ENCODE data around the gene OXNAD1.
"Not testable (repeated sequence)": the region's sequence is repeated elsewhere in the genome, so short reads cannot be mapped to it uniquely, and the experiment has no call there.

OXNAD1 gene

DNA sequence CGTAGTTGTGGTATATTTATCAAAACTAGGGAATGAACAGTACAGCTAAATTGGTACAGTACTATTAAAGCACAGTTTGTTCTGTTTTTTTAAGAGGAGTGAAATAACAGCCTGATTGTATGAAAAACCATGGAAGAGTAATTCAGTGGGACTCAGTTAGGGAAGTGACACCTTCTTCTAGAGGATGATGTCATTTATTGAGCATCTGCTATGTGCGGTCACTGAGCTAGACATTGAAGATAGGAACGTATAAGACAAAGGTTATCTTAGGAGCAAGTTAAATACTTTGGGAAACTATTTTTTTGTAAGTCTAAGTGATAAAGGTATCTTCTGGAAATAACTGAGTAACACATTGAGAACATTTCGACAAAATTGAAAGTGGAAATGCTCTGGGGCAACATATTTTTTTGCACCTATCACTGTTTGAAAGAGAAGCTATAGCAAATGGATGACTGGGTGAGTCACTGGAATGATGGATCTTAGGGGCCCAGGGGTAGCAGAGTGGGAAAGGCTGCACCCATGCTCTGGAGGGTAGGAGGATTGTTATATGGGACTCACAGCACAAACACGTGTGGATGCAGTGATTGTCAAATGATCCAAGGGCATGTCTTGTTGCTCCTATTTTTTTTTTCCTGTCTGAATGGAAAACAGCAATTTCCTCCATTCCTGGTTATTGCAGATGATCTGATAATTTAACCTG lies 43.0 kb downstream of the OXNAD1 start:
- peak; percentile 27 for DNase-seq

GRCh38 chr3:16308727-16309126 lies 43.7 kb downstream of the OXNAD1 start:
- no peak for DNase-seq

GRCh38 chr3:16309558-16309957 lies 44.5 kb downstream of the OXNAD1 start:
- peak; percentile 57 for DNase-seq

DNA sequence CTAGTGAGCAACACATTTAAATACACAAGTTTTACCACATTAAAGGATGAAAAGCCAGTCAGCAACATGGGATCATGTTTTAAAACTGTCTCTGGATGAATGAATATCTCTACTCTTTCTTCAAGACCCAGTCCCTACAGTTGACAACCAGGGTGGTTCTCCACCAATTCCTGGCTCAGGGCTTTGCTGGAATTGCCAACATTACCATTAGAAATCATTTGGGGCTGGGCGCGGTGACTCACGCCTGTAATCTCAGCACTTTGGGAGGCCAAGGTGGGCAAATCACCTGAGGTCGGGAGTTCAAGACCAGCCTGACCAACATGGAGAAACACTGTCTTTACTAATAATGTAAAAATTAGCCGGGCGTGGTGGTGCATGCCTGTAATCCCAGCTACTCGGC lies 45.5 kb downstream of the OXNAD1 start:
- not testable (repeated sequence) for DNase-seq

GRCh38 chr3:16311960-16312451 lies 47.0 kb downstream of the OXNAD1 start:
- peak; percentile 79 for DNase-seq

- DNase-seq = peak; percentile 32
These were observed 49.1 kb downstream of the OXNAD1 start for GRCh38 chr3:16313886-16314645.

GRCh38 chr3:16315623-16316022 lies 50.6 kb downstream of the OXNAD1 start:
- no peak for DNase-seq

- DNase-seq = no peak
These were observed 51.4 kb downstream of the OXNAD1 start for GRCh38 chr3:16316396-16316795.

DNA sequence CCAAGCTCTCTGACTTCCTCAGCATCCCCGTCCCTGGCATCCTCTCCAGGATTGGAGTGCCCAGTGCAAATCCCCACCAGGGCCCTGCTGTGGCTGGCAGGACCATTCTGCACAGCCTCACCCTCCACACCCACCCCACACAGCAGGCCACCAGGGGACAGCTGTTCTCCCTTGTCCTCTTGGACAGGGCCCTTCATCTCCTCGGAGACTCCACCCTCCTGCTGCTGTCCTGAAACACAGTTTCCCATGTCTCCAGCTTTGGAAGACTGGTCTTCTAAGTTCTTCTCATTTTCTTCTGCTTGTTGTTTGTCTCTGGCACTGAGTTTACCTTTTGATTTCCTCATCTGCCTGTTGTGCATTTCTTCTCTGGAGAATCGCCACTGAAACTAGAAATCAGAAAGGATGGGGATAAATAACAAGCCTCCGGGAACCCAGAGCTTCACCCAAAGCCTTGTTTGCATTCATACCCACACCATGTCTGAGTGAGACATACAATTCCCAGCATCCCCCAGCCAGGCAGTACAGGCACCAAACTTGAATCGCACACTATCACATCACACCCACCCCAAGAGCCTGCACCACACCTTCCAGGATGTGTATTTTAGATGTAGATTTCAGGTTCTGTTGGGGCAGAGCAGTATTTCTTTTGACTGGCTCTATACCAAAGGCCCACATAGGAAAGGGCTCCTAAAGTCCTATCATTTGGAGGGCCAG lies 52.0 kb downstream of the OXNAD1 start:
- no peak for DNase-seq

- DNase-seq = no peak
These were observed 52.5 kb downstream of the OXNAD1 start for GRCh38 chr3:16317561-16317945.

DNA sequence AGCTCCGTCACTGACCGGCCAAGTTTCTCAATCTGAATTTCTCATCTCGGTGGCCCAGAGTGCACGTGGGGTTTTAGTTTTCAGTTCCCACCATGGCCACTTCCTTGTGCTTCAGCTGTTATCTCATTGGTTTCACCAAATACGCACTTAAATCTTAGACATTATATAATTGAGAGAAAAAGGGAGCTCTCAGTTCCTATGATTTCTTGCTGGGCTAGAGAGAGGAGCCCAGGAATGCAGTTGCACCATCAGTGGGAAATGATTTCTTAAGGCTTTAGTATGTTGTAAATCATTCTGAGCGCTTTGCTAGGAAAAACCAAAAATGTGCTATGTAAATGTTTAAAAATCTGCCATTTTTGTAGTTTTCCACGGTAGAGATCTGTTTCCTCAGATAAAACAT lies 53.2 kb downstream of the OXNAD1 start:
- DNase-seq = peak; percentile 80

GRCh38 chr3:16319307-16319706 lies 54.3 kb downstream of the OXNAD1 start:
- no peak for DNase-seq

- DNase-seq = no peak
These were observed 54.7 kb downstream of the OXNAD1 start for GRCh38 chr3:16319723-16320122.

- no peak for DNase-seq
These were observed 55.7 kb downstream of the OXNAD1 start for GRCh38 chr3:16320711-16321110.

DNA sequence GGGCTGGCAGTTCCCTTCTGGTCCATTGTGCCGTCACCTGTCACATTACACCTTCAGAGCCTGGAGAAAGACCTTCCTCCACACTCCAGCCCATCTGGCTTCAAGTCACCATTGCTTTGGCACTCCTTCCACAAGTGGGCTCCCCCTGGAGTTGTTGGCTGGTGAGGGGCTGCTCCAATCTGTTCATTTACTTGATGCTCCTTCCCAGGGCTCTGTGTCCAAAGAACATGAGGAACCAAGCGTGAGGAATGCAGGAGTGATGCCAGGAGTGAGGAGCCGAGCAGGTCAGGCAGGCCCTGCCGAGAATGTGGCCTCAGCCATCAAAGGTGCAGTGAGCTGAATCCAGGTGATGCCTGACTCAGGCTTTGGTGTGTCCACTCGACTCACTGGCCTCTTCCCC lies 57.2 kb downstream of the OXNAD1 start:
- DNase-seq = no peak

- no peak for DNase-seq
These were observed 58.7 kb downstream of the OXNAD1 start for GRCh38 chr3:16323737-16324136.

GRCh38 chr3:16325850-16326249 lies 60.8 kb downstream of the OXNAD1 start:
- DNase-seq = no peak

- DNase-seq = no peak
These were observed 61.8 kb downstream of the OXNAD1 start for GRCh38 chr3:16326724-16327349.

- no peak for DNase-seq
These were observed 63.1 kb downstream of the OXNAD1 start for GRCh38 chr3:16328124-16328523.

- no peak for DNase-seq
These were observed 64.2 kb downstream of the OXNAD1 start for GRCh38 chr3:16329036-16329825.

DNA sequence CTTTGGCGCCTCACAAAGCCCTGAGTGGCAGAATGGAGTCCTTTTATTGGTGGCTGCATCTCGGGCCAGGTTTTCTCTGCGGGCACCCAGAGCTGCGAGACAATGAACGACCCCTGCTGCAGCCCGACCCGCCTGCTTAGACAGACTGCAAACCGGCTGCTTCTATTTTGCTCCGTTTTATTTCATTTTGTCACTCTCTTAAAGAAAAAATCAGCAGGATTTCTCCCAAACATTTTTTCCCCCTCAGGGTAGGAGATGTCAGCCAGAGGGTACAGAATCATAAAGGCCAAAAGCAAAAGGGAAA lies 64.8 kb downstream of the OXNAD1 start:
- DNase-seq = no peak

DNA sequence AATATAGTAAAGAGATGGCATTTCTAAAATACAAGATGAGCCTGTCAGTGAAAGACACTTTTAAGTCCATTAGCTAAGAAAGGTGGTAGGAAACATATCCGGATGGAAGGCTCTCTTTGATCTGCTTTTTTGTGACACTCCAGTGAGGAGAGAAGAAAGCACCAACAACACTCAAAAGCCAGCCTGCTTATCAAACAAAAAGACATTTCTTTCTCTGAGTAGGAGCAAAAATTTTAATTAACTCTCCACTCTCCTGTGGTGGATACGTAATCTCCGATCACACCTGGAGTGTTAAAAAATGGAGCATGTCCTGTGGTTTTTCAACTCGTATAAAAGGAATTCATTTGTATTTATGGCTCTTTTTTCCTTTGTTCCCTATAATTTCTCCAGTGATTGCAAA lies 65.3 kb downstream of the OXNAD1 start:
- no peak for DNase-seq
